Epithelial cell of prostate (primary cell): Measurements from ENCODE around the gene CSK.
"Not testable (repeated sequence)": the region's sequence is repeated elsewhere in the genome, so short reads cannot be mapped to it uniquely, and the experiment has no call there.

ENCODE experiments used
- DNase-seq: peaks from one replicate; pipeline ENCODE4 v3.0.0-alpha.2; 2011; ENCODE audit warnings: low read depth, low spot score
- H3K27ac ChIP-seq: fragments of 450-650 bp; 2 replicates; pipeline ENCODE4 v1.5.1; 2017; ENCODE audit warnings: mild to moderate bottlenecking

Gene CSK

GRCh38 chr15:74781431-74782258 lies at the start of gene CSK:
Gene CSK (plus strand): TSS chr15:74782080. CDS start chr15:74798298, 16,218 bp downstream.
- H3K27ac ChIP-seq = peak within 1 kb of the TSS; percentile 68
- DNase-seq = no peak

- no peak for DNase-seq
- no peak overlapping the region for H3K27ac ChIP-seq
These were observed 49.0 kb upstream of the CSK start for GRCh38 chr15:74732846-74733245.

DNA sequence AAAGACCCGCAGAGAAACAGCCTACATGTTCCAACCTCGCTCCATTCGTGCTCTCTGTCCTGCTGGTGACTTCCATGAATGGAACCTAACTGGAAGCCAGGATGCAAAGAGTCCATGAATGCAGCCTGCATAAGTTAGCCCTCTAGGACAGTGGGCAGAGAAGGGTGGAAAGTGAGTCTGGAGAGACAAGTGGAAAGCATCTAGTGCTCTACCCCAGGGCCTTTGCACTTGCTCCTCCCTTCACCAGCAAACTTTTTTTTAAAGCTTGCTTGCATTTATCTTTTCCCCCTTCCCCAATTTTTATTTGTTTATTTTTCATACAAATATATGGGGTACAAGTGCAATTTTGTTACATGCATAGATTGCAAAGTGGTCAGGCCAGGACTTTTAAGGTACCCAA lies 48.6 kb upstream of the CSK start:
- no peak overlapping the region for H3K27ac ChIP-seq
- DNase-seq = no peak

DNA sequence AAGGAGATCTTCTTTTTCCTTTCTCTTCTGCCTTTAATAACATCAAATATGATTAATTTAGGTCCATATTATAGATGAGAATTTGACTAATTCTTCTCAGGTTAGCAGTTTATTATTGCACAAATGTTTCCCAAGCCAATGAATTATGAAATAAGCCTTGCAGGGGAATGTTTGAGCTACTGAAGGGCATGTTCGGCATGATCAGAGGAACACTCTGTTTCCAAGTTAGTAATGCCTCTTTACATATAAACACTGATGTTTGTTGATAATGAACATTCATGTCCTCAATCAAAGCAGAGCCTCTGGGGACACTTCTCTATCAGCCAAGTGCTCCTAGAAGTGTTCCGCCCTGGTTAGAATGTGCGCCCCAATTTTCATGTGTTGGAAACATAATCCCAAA lies 46.6 kb upstream of the CSK start:
- no peak overlapping the region for H3K27ac ChIP-seq
- no peak for DNase-seq

DNA sequence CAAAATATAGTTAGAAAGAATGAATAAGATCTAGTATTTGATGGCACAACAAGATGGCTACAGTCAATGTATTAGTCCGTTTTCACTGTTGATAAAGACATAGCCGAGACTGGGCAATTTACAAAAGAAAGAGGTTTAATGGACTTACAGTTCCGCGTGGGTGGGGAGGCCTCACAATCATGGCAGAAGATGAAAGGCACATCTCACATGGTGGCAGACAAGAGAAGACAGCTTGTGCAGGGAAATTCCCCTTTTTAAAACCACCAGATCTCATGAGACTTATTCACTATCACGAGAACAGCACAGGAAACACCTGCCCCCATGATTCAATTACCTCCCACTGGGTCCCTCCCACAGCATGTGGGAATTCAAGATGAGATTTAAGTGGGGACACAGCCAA lies 43.6 kb upstream of the CSK start:
- not testable (repeated sequence) for DNase-seq, H3K27ac ChIP-seq

DNA sequence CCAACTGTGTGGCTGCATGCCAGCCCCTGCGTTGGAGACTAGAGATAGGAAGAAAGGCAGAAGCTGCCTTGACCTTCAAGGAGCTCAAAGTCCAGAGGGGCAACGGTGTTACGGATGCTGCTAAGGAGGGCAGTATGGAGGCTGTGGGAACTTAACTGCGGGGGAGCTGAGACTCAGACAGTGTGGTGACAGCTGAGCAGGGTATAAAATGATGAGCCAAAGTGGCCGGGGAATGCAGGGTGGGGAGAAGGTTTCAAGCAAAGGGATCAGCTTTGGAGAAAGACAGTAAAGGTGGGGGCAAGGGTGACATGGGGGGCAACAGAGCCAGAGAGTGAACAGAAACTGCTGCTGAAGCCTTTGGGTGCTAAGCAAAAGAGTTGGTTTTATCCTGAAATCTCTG lies 39.5 kb upstream of the CSK start:
- DNase-seq = no peak
- no peak overlapping the region for H3K27ac ChIP-seq

GRCh38 chr15:74746389-74746788 lies 35.5 kb upstream of the CSK start:
- no peak for DNase-seq

DNA sequence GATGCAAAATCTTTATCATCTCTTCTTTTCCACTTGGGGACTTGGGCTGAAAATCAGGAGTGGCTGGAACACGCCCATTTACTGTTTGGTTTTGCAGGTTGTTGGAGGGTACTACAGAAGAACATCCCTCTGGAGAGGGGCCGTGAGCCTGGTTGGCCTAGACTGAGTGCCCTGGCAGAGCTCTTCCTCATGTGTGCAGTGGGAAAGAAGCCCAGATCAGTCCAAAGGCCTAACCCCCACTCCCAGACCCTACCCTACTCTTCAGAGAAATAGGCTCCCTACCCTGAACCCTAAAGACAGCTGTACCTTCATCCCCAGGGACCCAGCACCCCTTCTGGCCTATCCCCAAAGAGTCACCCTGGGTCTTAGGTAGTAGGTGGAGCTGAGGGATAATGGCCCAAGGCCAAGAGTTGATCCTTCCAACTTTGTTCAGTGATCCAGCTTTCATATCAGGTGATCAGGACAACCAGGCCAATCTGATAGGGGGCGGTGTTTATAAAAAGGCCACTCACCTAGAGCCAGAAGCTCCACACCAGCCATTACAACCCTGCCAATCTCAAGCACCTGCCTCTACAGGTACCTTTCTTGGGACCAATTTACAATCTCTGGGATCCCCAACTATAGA lies 33.4 kb upstream of the CSK start, which contains the start of gene CYP1A2:
Gene CYP1A2, plus strand, starts transcription at position 524 of the 625 bp plus-strand sequence. CDS start 894 bp downstream, outside the sequence.
- DNase-seq = no peak
- no peak within 1 kb of the TSS for H3K27ac ChIP-seq

More at GRCh38 chr15:74746389-74746788, 35.5 kb upstream of the CSK start:
- no peak overlapping the region for H3K27ac ChIP-seq

GRCh38 chr15:74749832-74750231 lies 32.0 kb upstream of the CSK start:
- no peak overlapping the region for H3K27ac ChIP-seq
- DNase-seq = no peak

DNA sequence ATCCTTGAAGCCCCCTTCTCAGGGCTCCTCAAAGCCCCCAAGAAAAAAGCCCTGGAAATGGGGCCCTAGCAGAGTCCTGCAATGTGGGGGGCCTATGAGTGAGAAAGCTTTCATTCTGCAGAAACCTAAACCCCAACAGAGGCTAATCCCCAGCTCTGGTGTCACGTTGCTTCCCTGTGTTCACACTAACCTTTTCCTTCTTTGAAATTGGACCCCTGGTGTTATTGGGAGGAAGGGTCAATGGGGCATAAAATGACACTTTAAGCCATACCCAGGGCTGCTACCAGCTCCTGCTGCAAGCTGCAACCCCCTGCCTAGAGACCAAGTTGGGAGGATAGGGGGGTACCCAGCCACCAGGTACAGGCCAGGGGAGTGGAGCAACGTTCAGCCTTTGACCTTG lies 31.1 kb upstream of the CSK start:
- H3K27ac ChIP-seq = no peak overlapping the region
- DNase-seq = no peak

DNA sequence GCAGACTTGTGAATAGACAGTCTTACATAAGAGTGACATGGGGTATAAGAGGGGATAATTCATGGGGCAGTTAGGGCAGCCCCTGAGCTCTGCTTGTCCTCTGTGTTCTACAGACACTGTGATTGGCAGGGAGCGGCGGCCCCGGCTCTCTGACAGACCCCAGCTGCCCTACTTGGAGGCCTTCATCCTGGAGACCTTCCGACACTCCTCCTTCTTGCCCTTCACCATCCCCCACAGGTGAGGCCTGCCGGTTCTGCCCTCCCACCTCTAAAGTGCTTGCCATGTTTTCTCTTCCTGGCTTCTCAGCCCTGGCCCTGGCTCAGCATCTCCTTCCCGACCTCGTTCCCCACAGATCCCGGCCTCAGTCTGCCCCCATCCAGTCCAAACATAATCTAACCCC lies 29.9 kb upstream of the CSK start:
- no peak overlapping the region for H3K27ac ChIP-seq
- DNase-seq = no peak

GRCh38 chr15:74752531-74752930 lies 29.3 kb upstream of the CSK start:
- peak; percentile 29 for DNase-seq
- H3K27ac ChIP-seq = no peak overlapping the region

DNA sequence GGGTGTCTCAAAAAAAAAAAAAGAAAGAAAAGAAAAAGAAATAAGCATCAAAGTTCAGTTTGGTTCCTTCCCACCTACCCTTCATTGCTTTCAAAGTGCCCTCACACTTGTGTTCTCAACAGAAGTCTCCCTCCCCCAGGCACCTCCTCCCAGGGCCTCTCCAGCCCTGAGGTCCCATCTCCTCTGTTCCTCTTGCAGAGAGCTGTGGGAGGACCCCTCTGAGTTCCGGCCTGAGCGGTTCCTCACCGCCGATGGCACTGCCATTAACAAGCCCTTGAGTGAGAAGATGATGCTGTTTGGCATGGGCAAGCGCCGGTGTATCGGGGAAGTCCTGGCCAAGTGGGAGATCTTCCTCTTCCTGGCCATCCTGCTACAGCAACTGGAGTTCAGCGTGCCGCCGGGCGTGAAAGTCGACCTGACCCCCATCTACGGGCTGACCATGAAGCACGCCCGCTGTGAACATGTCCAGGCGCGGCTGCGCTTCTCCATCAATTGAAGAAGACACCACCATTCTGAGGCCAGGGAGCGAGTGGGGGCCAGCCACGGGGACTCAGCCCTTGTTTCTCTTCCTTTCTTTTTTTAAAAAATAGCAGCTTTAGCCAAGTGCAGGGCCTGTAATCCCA lies 27.2 kb upstream of the CSK start:
- no peak for DNase-seq
- H3K27ac ChIP-seq = no peak overlapping the region

GRCh38 chr15:74758736-74759135 lies 23.1 kb upstream of the CSK start:
- H3K27ac ChIP-seq = no peak overlapping the region
- DNase-seq = no peak

GRCh38 chr15:74762791-74763150 lies 19.1 kb upstream of the CSK start:
- H3K27ac ChIP-seq = no peak overlapping the region
- no peak for DNase-seq

DNA sequence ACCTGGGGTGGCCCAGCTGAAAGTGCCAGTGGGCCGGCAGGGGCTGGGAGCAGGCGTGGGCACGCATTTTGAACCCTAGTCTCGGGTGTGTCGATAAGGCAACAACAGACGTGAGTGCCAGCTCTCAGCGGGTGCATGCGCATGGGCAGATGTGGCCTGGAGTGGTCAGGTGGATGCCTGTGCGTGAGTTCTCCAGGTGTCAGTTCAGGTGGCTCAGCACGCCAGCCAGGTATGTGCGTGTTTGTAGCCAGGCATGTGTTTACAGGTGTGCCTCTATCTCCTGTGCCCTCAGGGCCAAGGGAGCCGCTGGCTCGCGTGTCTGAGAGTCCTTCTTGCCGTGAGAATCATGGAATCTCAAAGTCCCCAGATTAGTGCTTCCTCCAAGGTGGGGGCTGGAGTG lies 18.5 kb upstream of the CSK start:
- peak; percentile 86 for DNase-seq
- no peak overlapping the region for H3K27ac ChIP-seq

- DNase-seq = no peak
- no peak overlapping the region for H3K27ac ChIP-seq
These were observed 14.4 kb upstream of the CSK start for GRCh38 chr15:74767167-74768098.

DNA sequence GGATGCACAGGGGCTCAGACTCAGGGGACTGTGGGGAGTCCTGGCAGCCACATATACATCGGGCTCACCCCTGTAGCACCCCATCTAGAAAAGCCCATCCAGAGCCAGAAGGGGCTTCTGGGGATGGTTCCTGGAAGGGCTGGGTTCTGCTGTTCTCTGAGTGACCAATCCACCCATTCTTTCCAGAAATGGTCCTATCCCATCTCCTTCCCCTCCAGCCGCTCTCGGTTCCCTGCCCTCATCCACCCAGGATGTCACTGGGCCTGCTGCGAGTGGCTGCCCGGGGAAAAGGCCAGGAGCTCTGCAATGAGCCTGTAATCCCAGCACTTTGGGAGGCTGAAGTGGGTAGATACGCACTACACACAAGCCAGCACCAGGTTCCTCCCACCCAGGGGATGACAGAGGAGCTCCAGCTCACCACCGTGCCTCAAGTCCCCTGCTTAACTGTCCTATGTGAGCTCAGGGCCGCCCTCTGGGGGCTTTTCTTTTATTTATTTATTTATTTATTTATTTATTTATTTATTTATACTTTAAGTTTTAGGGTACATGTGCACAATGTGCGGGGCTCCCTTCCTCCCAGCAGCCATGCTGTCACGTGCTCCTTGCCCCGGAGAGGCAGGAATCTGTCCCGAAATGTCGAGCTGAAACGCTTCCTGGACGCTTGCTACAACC lies 13.6 kb upstream of the CSK start:
- no peak for DNase-seq

GRCh38 chr15:74768771-74769342 lies 13.0 kb upstream of the CSK start:
- DNase-seq = no peak
- no peak overlapping the region for H3K27ac ChIP-seq

More for the DNA sequence above, 13.6 kb upstream of the CSK start:
- H3K27ac ChIP-seq = no peak overlapping the region
